Pancreas (tissue), 10 donors: Measurements from ENCODE around the gene SYT12. TPM values are rescaled to one million over a fixed set of nuclear protein-coding genes. Genes with fewer than 3 reads are reported as not detected.

Experiments used
- ATAC-seq, 4 donors: fragments of 200-7000 bp; cut with Tn5 transposase; one replicate each; pipeline versions ENCODE4 v1.8.0 to v1.9.1; 2020; ENCODE audit warnings: mild to moderate bottlenecking in 4 of 4, moderate library complexity in 4 of 4
- DNase-seq, 6 donors: peaks; one replicate each; pipeline ENCODE4 v3.0.0-alpha.2; 2020
- FAIRE-seq: peaks from 2 replicates; lab custom pipeline; 2012; peaks lifted over from hg19 to GRCh38; lab: Jason Lieb, UNC
- H3K27ac ChIP-seq, 4 donors: fragments of 200-600 bp; sonication (generic); 1 replicate in 3 of 4; 2 replicates in 1 of 4; pipeline versions ENCODE4 v1.5.0 to v1.8.0; 2020
- H3K27me3 ChIP-seq, 4 donors: fragments of 200-600 bp; one replicate each; pipeline ENCODE4 v1.8.0; 2021
- H3K36me3 ChIP-seq, 3 donors: fragments of 200-600 bp; sonication (generic) in 1 of 3; one replicate each; pipeline versions ENCODE4 v1.5.0 to v1.8.0; 2020 to 2021
- H3K4me1 ChIP-seq, 3 donors: fragments of 200-600 bp; one replicate each; pipeline ENCODE4 v1.8.0; 2021
- H3K4me3 ChIP-seq, 4 donors: fragments of 200-600 bp; sonication (generic) in 2 of 4; one replicate each; pipeline versions ENCODE4 v1.5.0 to v1.8.0; 2020 to 2021
- H3K9me3 ChIP-seq, 4 donors: fragments of 200-600 bp; one replicate each; pipeline ENCODE4 v1.8.0; 2021
- CTCF ChIP-seq, 4 donors: fragments of 200-600 bp; sonication (generic) in 3 of 4; IDR thresholded peaks; one replicate each; pipeline versions ENCODE4 v1.5.0 to v1.8.0; 2021; ENCODE audit warnings: antibody characterized with exemption in 4 of 4
- WGBS, 2 donors: extraction: QIAGEN DNeasy Blood & Tissue Kit; methylation state at CpG; one replicate each; pipeline ENCODE4 v1.1.7; 2013; 5-methylcytosine and 5-hydroxymethylcytosine counted together
- intact Hi-C, 3 donors: fragments of 100-400 bp; cut with DNase I; formaldehyde crosslinking; loops; one replicate each; pipeline versions ENCODE4 v1.11.1 to v1.14.2; 2022
- polyA plus RNA-seq, 2 donors: library from polyadenylated mRNA; stranded (reverse); fragments of 200-250 nt; gene quantifications; one replicate each; pipeline ENCODE4 v1.2.3, GENCODE V29; 2013
- total RNA-seq, 6 donors: library from RNA; stranded (reverse); fragmentation: NEBNext Ultra II Directional in 4 of 6; extraction: Animal tissue kit (Norgen Biotek cat#: 25700) in 4 of 6; gene quantifications; one replicate each; pipeline versions ENCODE4 v1.2.1 to v1.2.4, GENCODE V29; 2021 to 2023
- donor health status: healthy with polysubstance abuse.
- donor health status: DM: no; HTN: no; CAD: no; lungs with moderate emphysema.
- donor health status: DM: no; HTN: no; CAD: no.
- donor health status: control.
- donor health status: control.
- donor health status: Bipolar disorder and iron deficiency.
- donor health status: DM: yes; HTN: yes; CAD: no.
- donor health status: DM: no; HTN: no; CAD: no.
- donor health status: DM: no; HTN: no; CAD: no.
- donor health status: DM: yes; HTN: yes; CAD: no.

Gene SYT12
- total and polyA plus RNA-seq, 8 donors = 0.19 to 2.6 (median 0.42) TPM

GRCh38 chr11:67059671-67060070, 36.7 kb downstream of the SYT12 start:
- H3K36me3 ChIP-seq = no peaks in the 10 kb centered on the region
- H3K4me1 ChIP-seq = peaks cover 13 to 16% (median 14%) of the 10 kb centered on the region in 3 donors
- no peak overlapping the region for H3K4me3 ChIP-seq
- no peak overlapping the region for H3K27ac ChIP-seq
- TF ChIP-seq CTCF (IDR thresholded peaks at IDR 0.05) = no peak
- WGBS, 2 donors = 88 to 89% methylated on average over 3 of the region's 3 CpGs
- FAIRE-seq (no peak), ATAC-seq (no peak), DNase-seq (no peak)
- no peaks in the 10 kb centered on the region for H3K9me3 ChIP-seq
- intact Hi-C loops = no loop called here
- no peaks in the 10 kb centered on the region for H3K27me3 ChIP-seq

GRCh38 chr11:67060111-67060522, 37.2 kb downstream of the SYT12 start:
- no peaks in the 10 kb centered on the region for H3K27me3 ChIP-seq
- WGBS, 2 donors = 89% methylated on average over 7 of the region's 7 CpGs
- FAIRE-seq = no peak
- H3K4me1 ChIP-seq = peaks cover 11 to 13% (median 12%) of the 10 kb centered on the region in 3 donors
- intact Hi-C loops = no loop called here
- H3K9me3 ChIP-seq = no peaks in the 10 kb centered on the region
- DNase-seq = no peak
- TF ChIP-seq CTCF (IDR thresholded peaks at IDR 0.05) = no peak
- no peaks in the 10 kb centered on the region for H3K36me3 ChIP-seq
- H3K4me3 ChIP-seq = no peak overlapping the region
- no peak for ATAC-seq
- no peak overlapping the region for H3K27ac ChIP-seq

- WGBS, 2 donors = 92 to 93% methylated on average over 13 of the region's 13 CpGs
- FAIRE-seq = no peak
- Histone ChIP-seq H3K4me3 (no peak overlapping the region), H3K36me3 (no peaks in the 10 kb centered on the region), H3K27me3 (no peaks in the 10 kb centered on the region), H3K4me1 (no peaks in the 10 kb centered on the region), H3K9me3 (no peaks in the 10 kb centered on the region), H3K27ac (no peak overlapping the region)
- peak in 2 of 4 donors; percentile 31 to 56 for ATAC-seq
- TF ChIP-seq CTCF (IDR thresholded peaks at IDR 0.05) = no peak
- DNase-seq = no peak
- intact Hi-C loops = no loop called here
Measured at GRCh38 chr11:67062526-67063373, 39.8 kb downstream of the SYT12 start.

GRCh38 chr11:67066333-67066709, 43.4 kb downstream of the SYT12 start:
- no peaks in the 10 kb centered on the region for H3K9me3 ChIP-seq
- H3K4me1 ChIP-seq = no peaks in the 10 kb centered on the region
- no peak overlapping the region for H3K27ac ChIP-seq
- DNase-seq (no peak), ATAC-seq (no peak), FAIRE-seq (no peak)
- intact Hi-C loops = no loop called here
- no peak overlapping the region for H3K4me3 ChIP-seq
- no peak for TF ChIP-seq CTCF (IDR thresholded peaks at IDR 0.05)
- no peaks in the 10 kb centered on the region for H3K27me3 ChIP-seq
- H3K36me3 ChIP-seq = no peaks in the 10 kb centered on the region
- WGBS, 2 donors = 92 to 93% methylated on average over 3 of the region's 3 CpGs
